GM12878 (cell line): ENCODE results near the gene C1orf115. TPM values are rescaled to one million over a fixed set of nuclear protein-coding genes. Genes with fewer than 3 reads are reported as not detected.

Experiments
- ATAC-seq: fragments of 200-7000 bp; cut with Tn5 transposase; 3 replicates; pipeline ENCODE4 v1.9.1; 2020; ENCODE audit warnings: mild to moderate bottlenecking, moderate library complexity
- BruUV-seq: library from RNA; stranded (reverse); fragments of 400-500 nt; replicated peaks from 2 replicates; lab custom pipeline; 2021; lab: Mats Ljungman, UMichigan
- CTCF ChIA-PET: fragments of 300-600 bp; sonication (Branson Sonifier 250); formaldehyde crosslinking; extraction: SDS; loops from one replicate; lab custom pipeline; 2021; ENCODE audit warnings: inconsistent platforms; lab: Yijun Ruan, JAX
- POLR2A ChIA-PET: fragments of 350-600 bp; formaldehyde crosslinking; extraction: SDS; loops from one replicate; lab custom pipeline; 2021; ENCODE audit warnings: inconsistent platforms; lab: Charles Lee
- RAD21 ChIA-PET: fragments of 300-600 bp; sonication (Branson Sonifier 250); formaldehyde crosslinking; loops from one replicate; lab custom pipeline; 2023; ENCODE audit warnings: antibody characterized with exemption; ENCODE audit not compliant: unreplicated experiment; lab: Charles Lee
- SMC1A ChIA-PET: fragments of 300-600 bp; sonication (Branson Sonifier 250); formaldehyde crosslinking; loops from one replicate; lab custom pipeline; 2023; ENCODE audit not compliant: unreplicated experiment, uncharacterized antibody; lab: Charles Lee
- DNase-seq: peaks from one replicate; pipeline ENCODE4 v3.0.0-alpha.2; 2011; ENCODE audit warnings: low read depth, low spot score
- FAIRE-seq: peaks from 3 replicates; lab custom pipeline; 2011; peaks lifted over from hg19 to GRCh38; lab: Jason Lieb, UNC
- H2AFZ ChIP-seq: 2 replicates; pipeline ENCODE4 v1.6.0; 2011; ENCODE audit warnings: low read depth, low read length, control low read depth; ENCODE audit not compliant: control insufficient read depth
- H3K27ac ChIP-seq: 2 replicates; pipeline ENCODE4 v1.5.1; 2011; ENCODE audit warnings: control low read depth; ENCODE audit not compliant: control insufficient read depth, insufficient read depth
- H3K27me3 ChIP-seq, 2 experiments: replicated peaks in 1 of 2; 2 replicates each; pipeline versions ENCODE4 v1.6.0 to v1.6.1; 2011; ENCODE audit warnings: low read length in 1 of 2; ENCODE audit not compliant: control insufficient read depth in 2 of 2, insufficient read depth in 2 of 2
- H3K36me3 ChIP-seq, 2 experiments: 2 replicates each; pipeline ENCODE4 v1.5.1; 2011; ENCODE audit warnings: low read length in 1 of 2; ENCODE audit not compliant: control insufficient read depth in 2 of 2, insufficient read depth in 2 of 2
- H3K4me1 ChIP-seq: 2 replicates; pipeline ENCODE4 v1.6.1; 2011; ENCODE audit warnings: mild to moderate bottlenecking, low read length, moderate library complexity, mixed read lengths; ENCODE audit not compliant: control insufficient read depth, insufficient read depth
- H3K4me2 ChIP-seq: 2 replicates; pipeline ENCODE4 v1.6.0; 2011; ENCODE audit warnings: control low read depth; ENCODE audit not compliant: control insufficient read depth, insufficient read depth
- H3K4me3 ChIP-seq: fragments of 200-600 bp; sonication (generic); 2 replicates; pipeline ENCODE4 v1.5.1; 2016
- H3K79me2 ChIP-seq: 2 replicates; pipeline ENCODE4 v1.6.0; 2011; ENCODE audit warnings: low read length; ENCODE audit not compliant: control insufficient read depth, insufficient read depth
- H3K9ac ChIP-seq: 2 replicates; pipeline ENCODE4 v1.8.0; 2011; ENCODE audit warnings: low read length, control low read depth, mixed read lengths; ENCODE audit not compliant: control insufficient read depth, insufficient read depth
- H3K9me3 ChIP-seq: replicated peaks from 3 replicates; pipeline ENCODE4 v1.5.1; 2011; ENCODE audit warnings: mild to moderate bottlenecking, low read length; ENCODE audit not compliant: control insufficient read depth, insufficient read depth
- H4K20me1 ChIP-seq: 2 replicates; pipeline ENCODE4 v1.6.0; 2011; ENCODE audit not compliant: control insufficient read depth, insufficient read depth
- BCL11A ChIP-seq: IDR thresholded peaks from 2 replicates; pipeline ENCODE4 v1.6.1; 2011; ENCODE audit warnings: low read depth, low read length
- CUX1 ChIP-seq: IDR thresholded peaks from 2 replicates; pipeline ENCODE4 v1.6.1; 2012; ENCODE audit warnings: improper control_type of control experiment, low read depth, low read length; ENCODE audit not compliant: insufficient replicate concordance
- DPF2 ChIP-seq: fragments of 450-650 bp; IDR thresholded peaks from 2 replicates; pipeline ENCODE4 v1.6.1; 2017; ENCODE audit warnings: mild to moderate bottlenecking
- IKZF2 ChIP-seq, 2 experiments: fragments of 450-650 bp; IDR thresholded peaks; 2 replicates each; pipeline ENCODE4 v1.6.1; 2017; ENCODE audit warnings: mild to moderate bottlenecking in 2 of 2, moderate library complexity in 2 of 2
- IRF3 ChIP-seq: fragments of 450-650 bp; IDR thresholded peaks from 2 replicates; pipeline ENCODE4 v1.6.1; 2014; ENCODE audit warnings: mild to moderate bottlenecking
- KAT2A ChIP-seq: conservative IDR thresholded peaks from 2 replicates; pipeline ENCODE4 v1.6.1; 2011; ENCODE audit warnings: low read depth, low read length; ENCODE audit not compliant: control insufficient read depth
- RCOR1 ChIP-seq: conservative IDR thresholded peaks from 2 replicates; pipeline ENCODE4 v1.6.1; 2012; ENCODE audit warnings: low read depth, low read length, improper control_type of control experiment
- RUNX3 ChIP-seq: IDR thresholded peaks from 2 replicates; pipeline ENCODE4 v1.6.1; 2012; ENCODE audit warnings: low read length, inconsistent platforms
- SIN3A ChIP-seq: IDR thresholded peaks from 2 replicates; pipeline ENCODE4 v1.6.1; 2012; ENCODE audit warnings: low read depth, low read length, improper control_type of control experiment
- TAF1 ChIP-seq: IDR thresholded peaks from 2 replicates; pipeline ENCODE4 v1.6.1; 2011; ENCODE audit warnings: mild to moderate bottlenecking, low read depth, low read length, borderline replicate concordance
- WGBS: methylation state at CpG from one replicate; pipeline ENCODE4 v1.1.6; 2016; ENCODE audit warnings: low lambda C conversion rate; ENCODE audit not compliant: insufficient replicate concordance, insufficient coverage; ENCODE audit errors: missing lambda C conversion rate; 5-methylcytosine and 5-hydroxymethylcytosine counted together
- in situ Hi-C: fragments of 300-500 bp; cut with MboI; formaldehyde crosslinking; loops from 9 replicates; pipeline ENCODE4 v1.14.3; 2018; ENCODE audit warnings: mixed read lengths
- intact Hi-C: fragments of 100-400 bp; cut with micrococcal nuclease; formaldehyde crosslinking; loops from one replicate; pipeline ENCODE4 v1.14.2; 2022; ENCODE audit not compliant: unreplicated experiment
- polyA plus RNA-seq, 11 experiments: library from polyadenylated mRNA; depleted of rRNA in 4 of 11; unstranded in 6 of 11; stranded (reverse) in 5 of 11; fragments of >200 nt; fragmentation: Nextera tagmentation in 4 of 11; fragmentation: Illumina TruSeq in 1 of 11; extraction: Ambion mirVana in 4 of 11; extraction: Trizol in 1 of 11; gene quantifications; 1 replicate in 1 of 11; 2 replicates in 10 of 11; pipeline versions ENCODE4 v1.2.1 to v1.2.3, GENCODE V29; 2011 to 2016; ENCODE audit warnings: inconsistent platforms in 2 of 11, missing spikeins in 2 of 11, low read depth in 1 of 11
- total RNA-seq, 4 experiments: library from RNA; depleted of rRNA in 3 of 4; stranded (reverse); fragments of >200 nt in 3 of 4; fragmentation: Illumina TruSeq in 1 of 4; extraction: Trizol in 1 of 4; gene quantifications; 2 replicates each; pipeline versions ENCODE4 v1.2.1 to v1.2.3, GENCODE V29; 2013 to 2021

C1orf115 gene
- total and polyA plus RNA-seq, 10 of the 15 experiments (the other 5 are each of a cell fraction or from before 2014, with no cell fraction given), result 0.52 to 5.0 (median 4.1) TPM

GRCh38 chr1:220692436-220693228 lies 2.5 kb downstream of the C1orf115 start:
- Histone ChIP-seq H3K36me3 (no peaks in the 10 kb centered on the region), H3K27me3 (0 out of 4 replicates have a peak, but pooled peaks cover 0 to 1% of the 10 kb centered on the region in 2 experiments), H3K4me2 (no peak overlapping the region), H3K4me3 (no peak overlapping the region), H3K79me2 (no peaks in the 10 kb centered on the region), H2AFZ (no peak overlapping the region), H4K20me1 (no peaks in the 10 kb centered on the region), H3K4me1 (no peaks in the 10 kb centered on the region), H3K27ac (no peak overlapping the region), H3K9ac (no peak overlapping the region), H3K9me3 (no peaks in the 10 kb centered on the region)
- CTCF ChIA-PET, result interaction anchor here (0.6 to 3.9 kb wide), 15 partner anchors 11 to 603 kb away, joined by 3 to 21 read pairs (median 4); no protein-coding TSS in a partner anchor
- POLR2A ChIA-PET, result no interaction called here
- ATAC-seq, result no peak
- FAIRE-seq, result no peak
- SMC1A ChIA-PET, result interaction anchor here (0.9 to 2.5 kb wide), 6 partner anchors 9 to 152 kb away, joined by 3 to 14 read pairs (median 6); no protein-coding TSS in a partner anchor
- in situ Hi-C loops, result no loop called here
- RAD21 ChIA-PET, result interaction anchor here (1.5 to 2.2 kb wide), 2 partner anchors 10 to 41 kb away, joined by 5 to 10 read pairs; no protein-coding TSS in a partner anchor
- no peak for DNase-seq
- intact Hi-C loops, result no loop called here
- WGBS, result 82% methylated on average over 8 of the region's 8 CpGs
- TF ChIP-seq DPF2 (no peak), IRF3 (no peak), BCL11A (no peak), IKZF2 (IDR thresholded peaks at IDR 0.05) (no peak), CUX1 (no peak), RCOR1 (no peak), SIN3A (no peak), TAF1 (no peak), KAT2A (no peak), RUNX3 (no peak)
- BruUV-seq, result no TSS peak
